GM19467 (cell line): ENCODE data around the gene UAP1L1.
"Not testable (repeated sequence)": the region's sequence is repeated elsewhere in the genome, so short reads cannot be mapped to it uniquely, and the experiment has no call there.

Source experiments
- ATAC-seq: cut with Tn5 transposase; IDR thresholded peaks from one replicate; pipeline ENCODE4 v1.9.1; 2021; ENCODE audit warnings: mild to moderate bottlenecking, moderate library complexity; ENCODE audit not compliant: unreplicated experiment

The UAP1L1 gene

GRCh38 chr9:137111788-137112563, 34.7 kb downstream of the UAP1L1 start:
- no peak for ATAC-seq

- ATAC-seq = no peak
Observed at GRCh38 chr9:137112564-137113384, 35.5 kb downstream of the UAP1L1 start.

GRCh38 chr9:137113385-137114159, 36.3 kb downstream of the UAP1L1 start:
- no peak for ATAC-seq

- ATAC-seq = peak; percentile 5
Observed at GRCh38 chr9:137114220-137114612, 36.9 kb downstream of the UAP1L1 start.

- ATAC-seq = peak; percentile 69
Observed at GRCh38 chr9:137114613-137115393, 37.5 kb downstream of the UAP1L1 start, which contains the start of gene DPP7. Gene DPP7 (minus strand): TSS chr9:137114733. CDS start chr9:137114713, 20 bp downstream.

GRCh38 chr9:137115394-137116026, 38.2 kb downstream of the UAP1L1 start:
- ATAC-seq = no peak

GRCh38 chr9:137116027-137116507, 38.8 kb downstream of the UAP1L1 start:
- ATAC-seq = no peak

- ATAC-seq = no peak
Observed at GRCh38 chr9:137116728-137117127, 39.4 kb downstream of the UAP1L1 start.

GRCh38 chr9:137117269-137117731, 40.0 kb downstream of the UAP1L1 start:
- ATAC-seq = no peak

- not testable (repeated sequence) for ATAC-seq
Observed at GRCh38 chr9:137118092-137118603, 40.8 kb downstream of the UAP1L1 start.

GRCh38 chr9:137121927-137122795, 44.8 kb downstream of the UAP1L1 start:
- not testable (repeated sequence) for ATAC-seq

GRCh38 chr9:137122796-137123467, 45.6 kb downstream of the UAP1L1 start:
- not testable (repeated sequence) for ATAC-seq

- ATAC-seq = peak; percentile 49
Observed at GRCh38 chr9:137123468-137123837, 46.1 kb downstream of the UAP1L1 start.

GRCh38 chr9:137123952-137124462, 46.7 kb downstream of the UAP1L1 start:
- not testable (repeated sequence) for ATAC-seq

- no peak for ATAC-seq
Observed at GRCh38 chr9:137126786-137127185, 49.5 kb downstream of the UAP1L1 start.

GRCh38 chr9:137127301-137128157, 50.2 kb downstream of the UAP1L1 start:
- no peak for ATAC-seq
